Measurements from ENCODE around the gene C19orf12.

C19orf12 gene

GRCh38 chr19:29704562-29705558 is 10.2 kb downstream of the C19orf12 start:
- no peaks in the 10 kb centered on the region for H3K27me3 ChIP-seq (ENCODE audit: insufficient read depth, low read length)
- no peak overlapping the region for H2AFZ ChIP-seq (ENCODE audit: low read length)
- no peaks in the 10 kb centered on the region for H3K4me1 ChIP-seq (ENCODE audit: insufficient read depth, low read length, severe bottlenecking)
- H3F3A ChIP-seq (ENCODE audit: insufficient read depth, low read length): no peaks in the 10 kb centered on the region
- TF ChIP-seq EZH2 (IDR thresholded peaks at IDR 0.05; ENCODE audit: borderline replicate concordance, low read length) (no peak), CTCF (IDR thresholded peaks at IDR 0.05; ENCODE audit: low read length) (no peak)
- H3K9me2 ChIP-seq (ENCODE audit: low read depth, low read length): no peaks in the 10 kb centered on the region
- peaks cover 9% of the 10 kb centered on the region for H3K36me3 ChIP-seq (ENCODE audit: insufficient read depth, low read length)
- no peak overlapping the region for H3K9ac ChIP-seq (ENCODE audit: low read length)
- no peak overlapping the region for H3K4me3 ChIP-seq (ENCODE audit: low read depth, low read length, poor library complexity, severe bottlenecking)
- H3K9me3 ChIP-seq (ENCODE audit: low read length): no peaks in the 10 kb centered on the region
- no peaks in the 10 kb centered on the region for H3K79me2 ChIP-seq (ENCODE audit: insufficient read depth, low read length)
- H3K4me2 ChIP-seq (ENCODE audit: low read length): no peak overlapping the region
- no peaks in the 10 kb centered on the region for H4K20me1 ChIP-seq (ENCODE audit: insufficient read depth, low read length)
- no peak overlapping the region for H3K27ac ChIP-seq (ENCODE audit: low read depth, low read length, poor library complexity, severe bottlenecking)

- no peak overlapping the region for H3K4me2 ChIP-seq (ENCODE audit: low read length)
- H3K9me2 ChIP-seq (ENCODE audit: low read depth, low read length): no peaks in the 10 kb centered on the region
- H3K9ac ChIP-seq (ENCODE audit: low read length): no peak overlapping the region
- no peak overlapping the region for H3K27ac ChIP-seq (ENCODE audit: low read depth, low read length, poor library complexity, severe bottlenecking)
- no peak overlapping the region for H3K4me3 ChIP-seq (ENCODE audit: low read depth, low read length, poor library complexity, severe bottlenecking)
- no peaks in the 10 kb centered on the region for H3F3A ChIP-seq (ENCODE audit: insufficient read depth, low read length)
- H4K20me1 ChIP-seq (ENCODE audit: insufficient read depth, low read length): no peaks in the 10 kb centered on the region
- no peaks in the 10 kb centered on the region for H3K79me2 ChIP-seq (ENCODE audit: insufficient read depth, low read length)
- H3K36me3 ChIP-seq (ENCODE audit: insufficient read depth, low read length): peaks cover 9% of the 10 kb centered on the region
- H3K4me1 ChIP-seq (ENCODE audit: insufficient read depth, low read length, severe bottlenecking): no peaks in the 10 kb centered on the region
- no peak overlapping the region for H2AFZ ChIP-seq (ENCODE audit: low read length)
- H3K9me3 ChIP-seq (ENCODE audit: low read length): no peaks in the 10 kb centered on the region
- no peak for TF ChIP-seq CTCF (IDR thresholded peaks at IDR 0.05; ENCODE audit: low read length)
- no peak for TF ChIP-seq EZH2 (IDR thresholded peaks at IDR 0.05; ENCODE audit: borderline replicate concordance, low read length)
- no peaks in the 10 kb centered on the region for H3K27me3 ChIP-seq (ENCODE audit: insufficient read depth, low read length)
Observed at GRCh38 chr19:29702963-29703320, 12.1 kb downstream of the C19orf12 start.

- Histone ChIP-seq H3K4me2 (ENCODE audit: low read length) (no peak overlapping the region), H3K79me2 (ENCODE audit: insufficient read depth, low read length) (no peaks in the 10 kb centered on the region), H3K9me3 (ENCODE audit: low read length) (no peaks in the 10 kb centered on the region), H3K9me2 (ENCODE audit: low read depth, low read length) (no peaks in the 10 kb centered on the region), H3K27me3 (ENCODE audit: insufficient read depth, low read length) (no peaks in the 10 kb centered on the region), H4K20me1 (ENCODE audit: insufficient read depth, low read length) (no peaks in the 10 kb centered on the region), H3K36me3 (ENCODE audit: insufficient read depth, low read length) (peaks cover 9% of the 10 kb centered on the region), H3F3A (ENCODE audit: insufficient read depth, low read length) (no peaks in the 10 kb centered on the region), H3K4me1 (ENCODE audit: insufficient read depth, low read length, severe bottlenecking) (no peaks in the 10 kb centered on the region), H2AFZ (ENCODE audit: low read length) (no peak overlapping the region), H3K4me3 (ENCODE audit: low read depth, low read length, poor library complexity, severe bottlenecking) (no peak overlapping the region), H3K9ac (ENCODE audit: low read length) (no peak overlapping the region), H3K27ac (ENCODE audit: low read depth, low read length, poor library complexity, severe bottlenecking) (no peak overlapping the region)
- TF ChIP-seq CTCF (IDR thresholded peaks at IDR 0.05; ENCODE audit: low read length) (no peak), EZH2 (IDR thresholded peaks at IDR 0.05; ENCODE audit: borderline replicate concordance, low read length) (no peak)
Observed at GRCh38 chr19:29702161-29702962, 12.7 kb downstream of the C19orf12 start.

Data from OCI-LY1 (cell line).